GM12874 (cell line): ENCODE results near the gene SLC9A9.

ENCODE experiments used
- CTCF ChIP-seq: IDR thresholded peaks from 2 replicates; pipeline ENCODE4 v1.5.1; 2011; ENCODE audit warnings: low read depth, mild to moderate bottlenecking, control low read depth, low read length, moderate library complexity; ENCODE audit not compliant: insufficient read depth

Gene SLC9A9

DNA sequence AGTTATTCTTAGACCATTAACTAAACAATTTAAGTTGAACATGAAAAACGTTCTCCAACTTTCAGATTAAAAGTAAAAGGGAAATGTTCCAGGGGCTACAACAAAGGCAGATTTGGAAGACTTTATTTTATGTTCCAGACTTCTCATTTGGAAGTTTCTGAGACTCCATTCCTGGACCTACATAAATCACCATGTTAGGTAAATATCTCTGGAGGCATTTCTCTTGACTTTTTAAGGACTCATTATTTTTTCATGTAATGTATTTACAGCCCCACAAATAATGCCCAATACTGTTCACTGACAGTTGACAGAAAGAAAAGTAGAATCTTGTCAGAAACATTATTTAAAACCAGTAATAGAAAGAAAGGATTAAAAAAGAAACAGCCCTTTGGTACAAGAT, 352.1 kb downstream of the SLC9A9 start:
- no peak for TF ChIP-seq CTCF

- no peak for TF ChIP-seq CTCF
Measured at GRCh38 chr3:143495527-143495926, 352.7 kb downstream of the SLC9A9 start.

- no peak for TF ChIP-seq CTCF
Measured at GRCh38 chr3:143486611-143487010, 361.7 kb downstream of the SLC9A9 start.

GRCh38 chr3:143484846-143485512, 363.3 kb downstream of the SLC9A9 start:
- TF ChIP-seq CTCF: no peak

DNA sequence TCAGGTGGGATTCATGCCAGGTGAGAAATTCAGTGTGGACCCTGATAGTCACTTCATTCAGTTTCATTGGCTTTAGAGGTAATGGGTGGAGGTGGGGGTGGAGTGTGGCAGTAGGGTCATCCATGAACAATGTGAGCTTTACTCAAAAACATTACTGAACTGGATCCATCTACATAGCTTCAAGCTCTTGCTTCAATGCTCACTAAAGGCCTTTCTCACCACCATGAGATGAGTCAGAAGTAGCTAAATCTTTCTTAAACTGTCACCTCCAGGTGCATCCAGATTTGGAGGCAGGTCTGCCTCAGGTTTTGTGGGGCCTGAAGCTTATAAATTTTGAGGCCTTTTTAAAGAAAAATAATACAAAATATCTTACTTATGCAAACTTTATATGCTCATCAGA, 365.1 kb downstream of the SLC9A9 start:
- TF ChIP-seq CTCF: no peak

DNA sequence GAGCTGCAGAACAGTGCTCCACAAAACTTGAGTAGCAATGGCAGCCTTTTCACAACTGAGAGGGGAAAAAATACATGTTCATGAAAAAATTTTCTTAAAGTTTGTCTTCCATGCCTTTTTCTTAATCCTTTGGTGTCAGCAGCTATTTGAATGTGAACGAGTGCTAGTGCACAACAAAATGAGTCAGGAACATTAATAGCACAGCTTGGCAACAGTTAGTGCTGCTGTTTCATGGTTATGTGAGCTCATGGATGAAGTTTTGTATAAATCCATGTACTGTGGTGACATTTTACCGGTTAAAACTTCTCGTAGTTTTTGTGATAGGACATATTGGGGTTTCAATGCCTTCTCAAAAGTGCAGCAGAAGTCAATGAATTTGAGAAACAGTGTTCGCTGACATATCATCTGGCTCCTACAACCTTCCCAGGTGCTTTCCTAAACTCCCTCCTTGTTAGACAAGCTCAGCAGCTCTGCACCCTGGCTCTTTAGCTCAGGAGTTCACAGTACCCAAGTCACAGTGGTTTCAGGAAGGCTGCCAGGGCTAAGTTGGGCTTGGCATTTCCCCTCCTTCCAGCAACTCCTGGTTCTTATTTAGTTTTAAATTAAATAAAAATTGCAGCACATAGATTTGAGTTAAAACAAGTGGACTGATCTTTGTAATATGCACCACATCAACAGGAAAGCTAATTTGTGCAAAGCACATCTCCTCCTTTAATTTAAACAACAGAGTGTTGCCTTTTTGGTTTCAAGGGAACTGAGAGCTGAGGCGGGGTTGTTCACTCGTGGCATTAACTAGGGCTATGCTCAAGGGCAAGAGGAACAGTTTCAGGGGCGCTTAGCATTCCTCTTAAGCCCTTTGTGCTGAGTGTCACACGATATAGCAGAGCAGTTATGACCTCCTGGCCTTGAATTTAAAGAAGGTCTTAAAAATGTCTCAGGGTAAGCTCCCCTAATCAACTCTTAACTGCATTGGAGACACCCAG, 365.9 kb downstream of the SLC9A9 start:
- no peak for TF ChIP-seq CTCF

- no peak for TF ChIP-seq CTCF
Measured at GRCh38 chr3:143480344-143480743, 367.9 kb downstream of the SLC9A9 start.
